Body of pancreas (tissue), 4 donors: ENCODE results near the gene VGLL2. TPM values are rescaled to one million over a fixed set of nuclear protein-coding genes. Genes with fewer than 3 reads are reported as not detected.

Experiments used
- ATAC-seq: fragments of 150-250 bp; one replicate; pipeline ENCODE4 v1.9.1; 2016
- DNase-seq, 4 donors: peaks; one replicate each; pipeline ENCODE4 v3.0.0-alpha.2; 2019
- H3K27ac ChIP-seq, 4 donors: fragments of 200-600 bp; sonication (generic); 1 replicate in 3 of 4; 2 replicates in 1 of 4; pipeline versions ENCODE4 v1.5.1 to v1.6.1; 2016 to 2019; ENCODE audit warnings: mild to moderate bottlenecking in 1 of 4, mixed read lengths in 1 of 4, moderate library complexity in 1 of 4
- H3K27me3 ChIP-seq, 2 donors: fragments of 200-600 bp; sonication (generic); one replicate each; pipeline ENCODE4 v1.6.0; 2016; ENCODE audit warnings: mild to moderate bottlenecking in 1 of 2
- H3K36me3 ChIP-seq, 2 donors: fragments of 200-600 bp; sonication (generic); replicated peaks in 1 of 2; 2 replicates each; pipeline ENCODE4 v1.5.1; 2016; ENCODE audit warnings: low read depth in 2 of 2; ENCODE audit not compliant: insufficient read depth in 1 of 2
- H3K4me1 ChIP-seq: fragments of 200-600 bp; sonication (generic); one replicate; pipeline ENCODE4 v1.6.0; 2016
- H3K4me3 ChIP-seq, 2 donors: fragments of 200-600 bp; sonication (generic); 1 replicate in 1 of 2; 2 replicates in 1 of 2; pipeline ENCODE4 v1.5.1; 2016 to 2019
- H3K9me3 ChIP-seq, 3 donors: fragments of 200-600 bp; sonication (generic); 1 replicate in 2 of 3; 2 replicates in 1 of 3; pipeline ENCODE4 v1.5.1; 2016
- CTCF ChIP-seq, 7 experiments: fragments of 450-650 bp in 4 of 7; fragments of 200-600 bp in 3 of 7; sonication (generic) in 3 of 7; IDR thresholded peaks; one replicate each; pipeline ENCODE4 v1.5.1; 2016 to 2019; ENCODE audit warnings: antibody characterized with exemption in 7 of 7
- POLR2A ChIP-seq, 3 donors: fragments of 450-650 bp; IDR thresholded peaks; one replicate each; pipeline ENCODE4 v1.6.1; 2016; ENCODE audit warnings: antibody characterized with exemption in 3 of 3, mild to moderate bottlenecking in 2 of 3
- WGBS, 2 donors: methylation state at CpG; one replicate each; pipeline ENCODE4 v1.1.5; 2017; 5-methylcytosine and 5-hydroxymethylcytosine counted together
- intact Hi-C: fragments of 100-400 bp; cut with DNase I; formaldehyde crosslinking; loops from one replicate; pipeline ENCODE4 v1.15.1; 2023
- total RNA-seq, 2 donors: library from RNA; depleted of rRNA; stranded (reverse); fragments of >200 nt; gene quantifications; one replicate each; pipeline ENCODE4 v1.1.0, GENCODE V29; 2016

Gene VGLL2
- total RNA-seq, 2 donors from 2014 or later = 0.99 TPM; not detected in 1

GRCh38 chr6:117267766-117268534 is 2.6 kb downstream of the VGLL2 start:
- Histone ChIP-seq H3K27ac (no peak overlapping the region), H3K27me3 (peaks cover 0 to 48% of the 10 kb centered on the region in 2 donors), H3K9me3 (no peaks in the 10 kb centered on the region), H3K4me1 (peaks cover 35% of the 10 kb centered on the region), H3K36me3 (no peaks in the 10 kb centered on the region), H3K4me3 (no peak overlapping the region)
- WGBS, 2 donors = 8 to 15% methylated on average over 10 to 11 of the region's 11 CpGs
- no peak for ATAC-seq
- DNase-seq = no peak
- intact Hi-C loops = no loop called here
- TF ChIP-seq POLR2A (IDR thresholded peaks at IDR 0.05) (no peak), CTCF (IDR thresholded peaks at IDR 0.05) (no peak)

- Histone ChIP-seq H3K4me3 (no peak overlapping the region), H3K9me3 (no peaks in the 10 kb centered on the region), H3K4me1 (peaks cover 35% of the 10 kb centered on the region), H3K36me3 (no peaks in the 10 kb centered on the region), H3K27ac (no peak overlapping the region), H3K27me3 (peaks cover 0 to 48% of the 10 kb centered on the region in 2 donors)
- no peak for TF ChIP-seq CTCF (IDR thresholded peaks at IDR 0.05)
- TF ChIP-seq POLR2A (IDR thresholded peaks at IDR 0.05) = no peak
- WGBS, 2 donors = 20 to 23% methylated on average over 1 of the region's 1 CpG
- DNase-seq = no peak
- ATAC-seq = no peak
- intact Hi-C loops = no loop called here
These were observed 3.6 kb downstream of the VGLL2 start for GRCh38 chr6:117268924-117269323.

- peaks cover 0 to 41% of the 10 kb centered on the region in 2 donors for H3K27me3 ChIP-seq
- DNase-seq = no peak
- H3K4me1 ChIP-seq = peaks cover 29% of the 10 kb centered on the region
- no peak for ATAC-seq
- intact Hi-C loops = no loop called here
- H3K4me3 ChIP-seq = no peak overlapping the region
- no peak overlapping the region for H3K27ac ChIP-seq
- no peak for TF ChIP-seq POLR2A (IDR thresholded peaks at IDR 0.05)
- no peak for TF ChIP-seq CTCF (IDR thresholded peaks at IDR 0.05)
- no peaks in the 10 kb centered on the region for H3K9me3 ChIP-seq
- H3K36me3 ChIP-seq = no peaks in the 10 kb centered on the region
- 6% methylated on average over 8 of the region's 8 CpGs for WGBS, 2 donors
These were observed 4.3 kb downstream of the VGLL2 start for GRCh38 chr6:117269638-117270054.

- Histone ChIP-seq H3K9me3 (no peaks in the 10 kb centered on the region), H3K36me3 (no peaks in the 10 kb centered on the region), H3K27ac (no peak overlapping the region), H3K4me3 (no peak overlapping the region), H3K4me1 (peaks cover 25% of the 10 kb centered on the region), H3K27me3 (peaks cover 0 to 38% of the 10 kb centered on the region in 2 donors)
- peak in 1 of 4 donors; percentile 36 for DNase-seq
- peak; percentile 37 for ATAC-seq
- TF ChIP-seq CTCF (IDR thresholded peaks at IDR 0.05) (no peak), POLR2A (IDR thresholded peaks at IDR 0.05) (no peak)
- WGBS, 2 donors = 2% methylated on average over 46 to 60 of the region's 74 CpGs
- intact Hi-C loops = no loop called here
These were observed 4.9 kb downstream of the VGLL2 start for GRCh38 chr6:117270055-117270842.
